ENCODE measurements around the gene TBC1D13. TPM values are rescaled to one million over a fixed set of nuclear protein-coding genes. Genes with fewer than 3 reads are reported as not detected.

TBC1D13 gene
- total RNA-seq, 3 donors from 2014 or later (not counting 1 experiment from before 2014, with no cell fraction given): 31.5 to 34.5 (median 33.7) TPM

Other genes starting within 250 kb of the TBC1D13 start
- gene SPTAN1, start 234.7 kb upstream of the TBC1D13 start, total RNA-seq: 100 to 1,000 TPM; 301 to 420 (median 400) TPM
- 1 to 10 TPM; 5.2 to 6.3 (median 5.5) TPM for gene DYNC2I2, start 130.4 kb upstream of the TBC1D13 start, total RNA-seq
- gene SET, start 98.0 kb upstream of the TBC1D13 start, total RNA-seq: 100 to 1,000 TPM; 331 to 341 (median 334) TPM
- gene PKN3, start 84.8 kb upstream of the TBC1D13 start, total RNA-seq: 1 to 10 TPM; 3.6 to 4.5 (median 3.9) TPM
- gene ZDHHC12, start 63.1 kb upstream of the TBC1D13 start, total RNA-seq: 10 to 100 TPM; 26.1 to 37.1 (median 28.6) TPM
- 10 to 100 TPM; 35.0 to 37.4 (median 35.2) TPM for gene ZER1, start 15.3 kb upstream of the TBC1D13 start, total RNA-seq
- 10 to 100 TPM in 1 of 3 donors, 1 to 10 TPM in 2; 6.7 to 12.5 (median 8.3) TPM for gene ENDOG, start 31.2 kb downstream of the TBC1D13 start, total RNA-seq
- gene SPOUT1, start 42.5 kb downstream of the TBC1D13 start, total RNA-seq: 10 to 100 TPM; 35.8 to 49.2 (median 40.1) TPM
- 10 to 100 TPM in 1 of 3 donors, 1 to 10 TPM in 2; 8.9 to 11.3 (median 9.1) TPM for gene KYAT1, start 94.7 kb downstream of the TBC1D13 start, total RNA-seq
- 10 to 100 TPM; 60.0 to 82.9 (median 67.9) TPM for gene LRRC8A, start 94.9 kb downstream of the TBC1D13 start, total RNA-seq
- 1 to 10 TPM; 5.4 to 6.0 (median 5.4) TPM for gene PHYHD1, start 133.7 kb downstream of the TBC1D13 start, total RNA-seq
- 1 to 10 TPM; 4.8 to 8.9 (median 6.7) TPM for gene DOLK, start 160.3 kb downstream of the TBC1D13 start, total RNA-seq
- 10 to 100 TPM; 53.9 to 66.4 (median 58.3) TPM for gene NUP188, start 160.4 kb downstream of the TBC1D13 start, total RNA-seq
- gene SH3GLB2, start 241.1 kb downstream of the TBC1D13 start, total RNA-seq: 10 to 100 TPM; 50.3 to 67.1 (median 65.4) TPM
- gene MIGA2, start 249.4 kb downstream of the TBC1D13 start, total RNA-seq: 10 to 100 TPM; 67.3 to 77.9 (median 73.9) TPM